H1 (cell line): ENCODE results near the gene RPTOR. TPM values are rescaled to one million over a fixed set of nuclear protein-coding genes. Genes with fewer than 3 reads are reported as not detected.

Experiments used
- CTCF ChIA-PET: fragments of 300-600 bp; sonication (Branson Sonifier 250); formaldehyde crosslinking; loops from one replicate; lab custom pipeline; 2021; ENCODE audit not compliant: partially characterized antibody; lab: Charles Lee
- POLR2A ChIA-PET: fragments of 300-600 bp; sonication (Branson Sonifier 250); formaldehyde crosslinking; loops from one replicate; lab custom pipeline; 2021; ENCODE audit warnings: inconsistent platforms; ENCODE audit not compliant: partially characterized antibody; lab: Charles Lee
- DNase-seq, 2 experiments: peaks; one replicate each; pipeline versions ENCODE4 v3.0.0 to v3.0.0-alpha.2; 2010 to 2022; ENCODE audit warnings: low spot score in 2 of 2, low read depth in 1 of 2, mixed read lengths in 1 of 2
- FAIRE-seq: peaks from 2 replicates; lab custom pipeline; 2011; peaks lifted over from hg19 to GRCh38; lab: Jason Lieb, UNC
- H2AFZ ChIP-seq: 2 replicates; pipeline ENCODE4 v1.8.1; 2012; ENCODE audit warnings: low read length, inconsistent platforms
- H2AK5ac ChIP-seq: 2 replicates; pipeline ENCODE4 v1.6.1; 2013; ENCODE audit warnings: low read depth, low read length
- H2BK120ac ChIP-seq: replicated peaks from 2 replicates; pipeline ENCODE3; 2013; ENCODE audit warnings: low read depth, low read length, inconsistent platforms
- H2BK12ac ChIP-seq: 2 replicates; pipeline ENCODE4 v1.6.1; 2013; ENCODE audit warnings: low read depth, low read length
- H2BK15ac ChIP-seq: 2 replicates; pipeline ENCODE4 v1.6.1; 2013; ENCODE audit warnings: low read length
- H2BK20ac ChIP-seq: 2 replicates; pipeline ENCODE4 v1.6.1; 2013; ENCODE audit warnings: low read length
- H2BK5ac ChIP-seq: 2 replicates; pipeline ENCODE4 v1.6.1; 2013; ENCODE audit warnings: low read depth, low read length
- H3K14ac ChIP-seq: 2 replicates; pipeline ENCODE4 v1.6.1; 2013; ENCODE audit warnings: inconsistent platforms; ENCODE audit not compliant: insufficient read length
- H3K18ac ChIP-seq: 2 replicates; pipeline ENCODE4 v1.6.1; 2013; ENCODE audit warnings: low read length; ENCODE audit errors: extremely low read depth
- H3K23ac ChIP-seq: 2 replicates; pipeline ENCODE4 v1.6.1; 2013; ENCODE audit warnings: inconsistent platforms; ENCODE audit not compliant: insufficient read length
- H3K23me2 ChIP-seq: 2 replicates; pipeline ENCODE4 v1.6.1; 2013; ENCODE audit warnings: low read depth, low read length
- H3K27ac ChIP-seq: 2 replicates; pipeline ENCODE4 v1.6.1; 2011; ENCODE audit warnings: low read depth, low read length, inconsistent platforms
- H3K27me3 ChIP-seq, 4 experiments: replicated peaks in 1 of 4; 1 replicate in 1 of 4; 2 replicates in 3 of 4; pipeline versions ENCODE4 v1.6.1 to v1.8.1; 2011 to 2013; ENCODE audit warnings: low read length in 3 of 4, mild to moderate bottlenecking in 3 of 4, inconsistent platforms in 2 of 4, mixed read lengths in 2 of 4, moderate library complexity in 1 of 4; ENCODE audit not compliant: control insufficient read depth in 3 of 4, insufficient read depth in 3 of 4; ENCODE audit errors: extremely low read depth in 1 of 4
- H3K36me3 ChIP-seq, 4 experiments: 2 replicates each; pipeline versions ENCODE4 v1.6.1 to v1.8.1; 2011 to 2013; ENCODE audit warnings: mild to moderate bottlenecking in 4 of 4, low read length in 3 of 4, moderate library complexity in 2 of 4, control low read depth in 1 of 4, inconsistent platforms in 1 of 4; ENCODE audit not compliant: insufficient read depth in 4 of 4, control insufficient read depth in 2 of 4
- H3K4ac ChIP-seq: replicated peaks from 2 replicates; pipeline ENCODE3; 2013; ENCODE audit warnings: low read length, low read depth, mixed read lengths, inconsistent platforms; ENCODE audit not compliant: insufficient read length
- H3K4me1 ChIP-seq, 4 experiments: replicated peaks in 1 of 4; 1 replicate in 1 of 4; 2 replicates in 3 of 4; pipeline versions ENCODE4 v1.6.1 to v1.8.1; 2011 to 2013; ENCODE audit warnings: low read length in 3 of 4, inconsistent platforms in 2 of 4, mixed read lengths in 1 of 4; ENCODE audit not compliant: insufficient read depth in 4 of 4, control insufficient read depth in 3 of 4
- H3K4me2 ChIP-seq, 2 experiments: 2 replicates each; pipeline versions ENCODE4 v1.6.1 to v1.8.1; 2011 to 2013; ENCODE audit warnings: low read depth in 2 of 2, low read length in 2 of 2, control low read depth in 1 of 2, inconsistent platforms in 1 of 2, mild to moderate bottlenecking in 1 of 2; ENCODE audit not compliant: insufficient read depth in 1 of 2
- H3K4me3 ChIP-seq, 4 experiments: fragments of 200-600, 300-600 bp in 1 of 4; sonication (generic), shearing (Covaris generic), sonication (Bioruptor Twin) in 1 of 4; 2 replicates each; pipeline versions ENCODE4 v1.5.1 to v1.8.1; 2011 to 2016; ENCODE audit warnings: low read length in 4 of 4, low read depth in 3 of 4, control low read depth in 2 of 4, inconsistent platforms in 2 of 4, mild to moderate bottlenecking in 2 of 4, mixed read lengths in 1 of 4, moderate library complexity in 1 of 4; ENCODE audit not compliant: insufficient read depth in 2 of 4; ENCODE audit errors: extremely low read depth in 1 of 4
- H3K56ac ChIP-seq: replicated peaks from 2 replicates; pipeline ENCODE3; 2013; ENCODE audit warnings: low read depth, mild to moderate bottlenecking, mixed read lengths, low read length, inconsistent platforms; ENCODE audit not compliant: insufficient read length
- H3K79me1 ChIP-seq: 2 replicates; pipeline ENCODE4 v1.6.1; 2013; ENCODE audit warnings: low read depth, low read length, control low read depth
- H3K79me2 ChIP-seq, 2 experiments: 2 replicates each; pipeline versions ENCODE4 v1.6.1 to v1.8.1; 2012 to 2013; ENCODE audit warnings: low read length in 2 of 2, mild to moderate bottlenecking in 2 of 2, inconsistent platforms in 1 of 2; ENCODE audit not compliant: insufficient read depth in 2 of 2, control insufficient read depth in 1 of 2
- H3K9ac ChIP-seq, 4 experiments: replicated peaks in 1 of 4; 1 replicate in 1 of 4; 2 replicates in 3 of 4; pipeline versions ENCODE4 v1.6.1 to v1.8.1; 2011 to 2013; ENCODE audit warnings: low read depth in 3 of 4, low read length in 3 of 4, control low read depth in 2 of 4, mild to moderate bottlenecking in 2 of 4, moderate library complexity in 2 of 4, inconsistent platforms in 1 of 4; ENCODE audit errors: extremely low read depth in 1 of 4
- H3K9me3 ChIP-seq, 2 experiments: 2 replicates each; pipeline versions ENCODE4 v1.6.1 to v1.8.1; 2012 to 2013; ENCODE audit warnings: mild to moderate bottlenecking in 2 of 2, moderate library complexity in 2 of 2, control low read depth in 1 of 2, inconsistent platforms in 1 of 2, low read depth in 1 of 2, low read length in 1 of 2, mixed read lengths in 1 of 2; ENCODE audit not compliant: insufficient read depth in 2 of 2
- H4K20me1 ChIP-seq, 2 experiments: replicated peaks in 1 of 2; 2 replicates each; pipeline versions ENCODE3 to v1.8.1; 2011 to 2013; ENCODE audit warnings: inconsistent platforms in 2 of 2, low read length in 2 of 2, mild to moderate bottlenecking in 1 of 2; ENCODE audit not compliant: insufficient read depth in 2 of 2, control insufficient read depth in 1 of 2
- H4K5ac ChIP-seq: 2 replicates; pipeline ENCODE4 v1.6.1; 2013; ENCODE audit warnings: low read length, low read depth, mixed read lengths, inconsistent platforms; ENCODE audit not compliant: insufficient read length
- H4K8ac ChIP-seq: 2 replicates; pipeline ENCODE4 v1.8.0; 2013; ENCODE audit warnings: mild to moderate bottlenecking, moderate library complexity, low read length, inconsistent platforms; ENCODE audit not compliant: insufficient read depth; ENCODE audit errors: extremely low read depth
- H4K91ac ChIP-seq: replicated peaks from 2 replicates; pipeline ENCODE3; 2013; ENCODE audit warnings: low read length, mixed read lengths, inconsistent platforms; ENCODE audit not compliant: insufficient read length
- CHD2 ChIP-seq: IDR thresholded peaks from 2 replicates; pipeline ENCODE4 v1.6.1; 2012; ENCODE audit warnings: low read length, improper control_type of control experiment
- PHF8 ChIP-seq: fragments of 200-600 bp; sonication (generic); conservative IDR thresholded peaks from 2 replicates; pipeline ENCODE4 v1.7.1; 2012; ENCODE audit warnings: low read depth, mild to moderate bottlenecking, inconsistent platforms, low read length, moderate library complexity
- SP1 ChIP-seq: IDR thresholded peaks from 2 replicates; pipeline ENCODE4 v1.6.1; 2011; ENCODE audit warnings: low read depth, low read length
- WGBS, 2 experiments: shearing (Covaris generic) in 1 of 2; methylation state at CpG; one replicate each; pipeline versions ENCODE4 v1.1.6 to v1.1.7; 2013 to 2015; ENCODE audit warnings: low lambda C conversion rate in 2 of 2, mixed read lengths in 2 of 2, inconsistent platforms in 1 of 2, low coverage in 1 of 2, missing lambda C conversion rate in 1 of 2; ENCODE audit not compliant: insufficient replicate concordance in 2 of 2, insufficient coverage in 1 of 2, insufficient read length in 1 of 2; ENCODE audit errors: extremely low coverage in 1 of 2, missing lambda C conversion rate in 1 of 2; 5-methylcytosine and 5-hydroxymethylcytosine counted together
- polyA plus RNA-seq, 7 experiments: library from polyadenylated mRNA; depleted of rRNA in 3 of 7; stranded (reverse) in 5 of 7; unstranded in 2 of 7; fragments of >200 nt in 5 of 7; fragments of 200-250 nt in 2 of 7; gene quantifications; 1 replicate in 5 of 7; 2 replicates in 1 of 7; 4 replicates in 1 of 7; pipeline versions ENCODE4 v1.2.1 to v1.2.3, GENCODE V29; 2011 to 2013; ENCODE audit warnings: missing spikeins in 2 of 7, mixed read lengths in 2 of 7
- total RNA-seq: library from RNA; stranded (reverse); fragmentation: NEBNext Ultra II Directional; extraction: Animal tissue kit (Norgen Biotek cat#: 25700); gene quantifications from 2 replicates; pipeline ENCODE4 v1.2.1, GENCODE V29; 2021

RPTOR gene
- total and polyA plus RNA-seq, 2 of the 8 experiments (the other 6 are each of a cell fraction or from before 2014, with no cell fraction given), result 6.9 to 28.7 TPM

DNA sequence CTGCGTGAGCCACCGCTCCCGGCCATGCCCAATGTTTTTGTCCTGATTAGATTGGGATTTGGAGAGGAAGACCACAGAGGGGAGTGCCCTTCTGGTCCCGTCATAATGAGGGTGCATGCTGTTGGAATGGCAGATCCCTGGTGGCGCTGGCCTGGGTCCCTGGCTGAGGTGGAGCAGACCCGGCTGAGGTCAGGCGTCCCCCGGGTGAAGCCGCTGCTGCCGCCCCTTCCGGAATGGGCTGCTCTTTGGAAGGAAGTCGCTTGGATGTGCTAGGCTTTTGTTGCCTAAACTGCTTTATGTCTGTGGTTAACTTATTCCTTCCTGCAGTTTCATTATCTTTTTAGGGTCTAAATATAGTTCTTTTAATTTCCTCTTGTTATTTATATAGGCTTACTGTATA, 326.7 kb downstream of the RPTOR start:
- DNase-seq, result no peak
- Histone ChIP-seq H4K8ac (no peak overlapping the region), H3K4ac (no peak overlapping the region), H3K4me2 (no peak overlapping the region), H2BK120ac (no peak overlapping the region), H4K5ac (no peak overlapping the region), H2BK5ac (no peak overlapping the region), H3K23me2 (no peaks in the 10 kb centered on the region; the same call in 1 of the 2 replicates), H2AK5ac (no peak overlapping the region), H4K91ac (no peak overlapping the region), H3K79me1 (no peaks in the 10 kb centered on the region), H3K36me3 (no peaks in the 10 kb centered on the region), H3K23ac (no peak overlapping the region), H3K18ac (no peak overlapping the region), H3K79me2 (no peaks in the 10 kb centered on the region), H3K4me1 (peaks cover 4 to 21% (median 14%) of the 10 kb centered on the region in 4 experiments), H3K27ac (no peak overlapping the region), H2BK20ac (no peak overlapping the region), H3K27me3 (no peaks in the 10 kb centered on the region), H3K9me3 (no peaks in the 10 kb centered on the region), H3K56ac (no peak overlapping the region), H2BK15ac (no peak overlapping the region), H3K4me3 (no peak overlapping the region), H4K20me1 (no peaks in the 10 kb centered on the region), H3K14ac (no peak overlapping the region), H2BK12ac (no peak overlapping the region), H3K9ac (no peak overlapping the region), H2AFZ (no peak overlapping the region)
- WGBS, 2 experiments, result 92% methylated on average over 12 of the region's 12 CpGs; no CpG with 5 or more reads in 1 of the 2 experiments
- POLR2A ChIA-PET, result no interaction called here
- no peak for TF ChIP-seq SP1
- no peak for TF ChIP-seq PHF8
- no peak for TF ChIP-seq CHD2
- CTCF ChIA-PET, result interaction anchor here (1.1 to 4.3 kb wide), 6 partner anchors 13 to 38 kb away, joined by 3 to 18 read pairs (median 4); no protein-coding TSS in a partner anchor
- no peak for FAIRE-seq
